AG04450 (cell line): ENCODE measurements around the gene CIITA. TPM values are rescaled to one million over a fixed set of nuclear protein-coding genes. Genes with fewer than 3 reads are reported as not detected.
"Not testable (repeated sequence)": the region's sequence is repeated elsewhere in the genome, so short reads cannot be mapped to it uniquely, and the experiment has no call there.

ENCODE experiments used
- CTCF ChIA-PET: fragments of 300-600, 350-600 bp; formaldehyde crosslinking; extraction: SDS; loops from one replicate; lab custom pipeline; 2022; ENCODE audit warnings: antibody characterized with exemption, inconsistent platforms; lab: Charles Lee
- POLR2A ChIA-PET: fragments of 350-600 bp; formaldehyde crosslinking; extraction: SDS; loops from one replicate; lab custom pipeline; 2021; ENCODE audit warnings: antibody characterized with exemption, inconsistent platforms; lab: Yijun Ruan, JAX
- DNase-seq: peaks from one replicate; pipeline ENCODE4 v3.0.0-alpha.2; 2011; ENCODE audit warnings: low read depth, low spot score
- H3K27ac ChIP-seq: one replicate; pipeline ENCODE4 v1.5.1; 2012; ENCODE audit warnings: low read depth, low read length, control low read depth
- H3K27me3 ChIP-seq: one replicate; pipeline ENCODE4 v1.6.0; 2012; ENCODE audit warnings: low read length; ENCODE audit not compliant: control insufficient read depth, insufficient read depth
- H3K4me3 ChIP-seq: 2 replicates; pipeline ENCODE4 v1.5.1; 2011; ENCODE audit warnings: mild to moderate bottlenecking, low read depth, low read length, control low read depth
- H3K9me3 ChIP-seq: 2 replicates; pipeline ENCODE4 v1.5.1; 2012; ENCODE audit warnings: low read length; ENCODE audit not compliant: control insufficient read depth, insufficient read depth
- polyA plus RNA-seq: library from polyadenylated mRNA; depleted of rRNA; stranded (reverse); fragments of >200 nt; gene quantifications from 2 replicates; pipeline ENCODE4 v1.2.3, GENCODE V29; 2011
- TF ChIP-seq, protein P1 (sequence below): IDR thresholded peaks from 2 replicates; pipeline ENCODE4 v1.5.1; 2011; ENCODE audit warnings: low read depth, low read length, control low read depth, inconsistent platforms

Gene CIITA
- polyA plus RNA-seq, 1 experiment, result 0.04 TPM

DNA sequence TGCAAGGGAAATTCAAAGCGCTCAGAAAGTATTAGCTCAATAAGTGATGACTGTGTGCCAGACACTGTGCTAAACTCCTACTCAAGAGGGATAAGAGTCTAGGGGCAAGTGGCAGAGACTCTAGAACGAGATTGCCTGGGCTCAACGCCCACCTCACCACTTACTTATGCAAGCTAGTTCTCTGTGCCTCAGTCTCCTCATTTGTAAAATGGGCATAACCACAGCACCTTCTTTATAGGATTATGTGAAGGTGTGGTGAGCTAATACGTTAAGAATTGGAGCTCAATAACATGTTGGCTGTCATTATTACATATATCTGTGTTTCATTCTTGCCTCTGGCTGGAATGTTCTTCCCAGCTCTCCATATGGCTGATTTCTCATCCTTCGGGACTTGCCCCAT is 49.9 kb downstream of the CIITA start:
- Histone ChIP-seq H3K27ac (no peak overlapping the region), H3K4me3 (no peak overlapping the region), H3K9me3 (no peaks in the 10 kb centered on the region; the same call in 1 of the 2 replicates), H3K27me3 (no peaks in the 10 kb centered on the region)
- CTCF ChIA-PET, result interaction anchor here (1.5 kb wide), 1 partner anchor 8 kb away, joined by 8 read pairs; no protein-coding TSS in a partner anchor
- DNase-seq, result no peak
- TF ChIP-seq, protein P1, sequence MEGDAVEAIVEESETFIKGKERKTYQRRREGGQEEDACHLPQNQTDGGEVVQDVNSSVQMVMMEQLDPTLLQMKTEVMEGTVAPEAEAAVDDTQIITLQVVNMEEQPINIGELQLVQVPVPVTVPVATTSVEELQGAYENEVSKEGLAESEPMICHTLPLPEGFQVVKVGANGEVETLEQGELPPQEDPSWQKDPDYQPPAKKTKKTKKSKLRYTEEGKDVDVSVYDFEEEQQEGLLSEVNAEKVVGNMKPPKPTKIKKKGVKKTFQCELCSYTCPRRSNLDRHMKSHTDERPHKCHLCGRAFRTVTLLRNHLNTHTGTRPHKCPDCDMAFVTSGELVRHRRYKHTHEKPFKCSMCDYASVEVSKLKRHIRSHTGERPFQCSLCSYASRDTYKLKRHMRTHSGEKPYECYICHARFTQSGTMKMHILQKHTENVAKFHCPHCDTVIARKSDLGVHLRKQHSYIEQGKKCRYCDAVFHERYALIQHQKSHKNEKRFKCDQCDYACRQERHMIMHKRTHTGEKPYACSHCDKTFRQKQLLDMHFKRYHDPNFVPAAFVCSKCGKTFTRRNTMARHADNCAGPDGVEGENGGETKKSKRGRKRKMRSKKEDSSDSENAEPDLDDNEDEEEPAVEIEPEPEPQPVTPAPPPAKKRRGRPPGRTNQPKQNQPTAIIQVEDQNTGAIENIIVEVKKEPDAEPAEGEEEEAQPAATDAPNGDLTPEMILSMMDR, result no peak
- POLR2A ChIA-PET, result no interaction called here

GRCh38 chr16:10927497-10928112 is 50.6 kb downstream of the CIITA start:
- ChIA-PET CTCF (interaction anchor here (1.5 kb wide), 1 partner anchor 9 kb away, joined by 8 read pairs; no protein-coding TSS in a partner anchor), POLR2A (no interaction called here)
- TF ChIP-seq, protein P1, result no peak
- no peak for DNase-seq
- no peak overlapping the region for H3K27ac ChIP-seq
- H3K9me3 ChIP-seq, result no peaks in the 10 kb centered on the region; the same call in 1 of the 2 replicates
- no peaks in the 10 kb centered on the region for H3K27me3 ChIP-seq
- H3K4me3 ChIP-seq, result no peak overlapping the region

DNA sequence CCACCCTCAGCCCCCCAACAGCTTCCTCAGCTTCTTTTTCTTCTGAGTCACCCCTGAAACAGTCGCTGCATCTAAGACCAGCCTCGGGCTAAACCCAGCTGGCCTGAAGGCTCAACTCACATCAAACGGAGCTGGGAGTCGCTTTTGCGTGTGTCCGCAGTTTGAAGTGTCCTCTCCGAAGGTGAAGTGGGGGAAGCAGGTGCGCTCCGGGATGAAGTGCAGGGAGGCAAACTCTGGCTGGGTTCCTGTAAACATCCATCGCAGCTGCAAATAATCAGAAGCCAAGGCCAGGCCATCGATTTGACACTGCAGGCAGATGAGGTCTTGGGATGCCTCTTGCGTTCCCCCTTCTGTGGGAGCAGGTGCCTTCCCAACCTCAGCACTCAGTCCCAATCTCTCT is 52.1 kb downstream of the CIITA start:
- POLR2A ChIA-PET, result not testable (repeated sequence)

GRCh38 chr16:10929853-10930754 is 53.1 kb downstream of the CIITA start:
- Histone ChIP-seq H3K27me3 (no peaks in the 10 kb centered on the region), H3K4me3 (no peak overlapping the region), H3K9me3 (no peaks in the 10 kb centered on the region), H3K27ac (no peak overlapping the region)
- ChIA-PET CTCF (no interaction called here), POLR2A (no interaction called here)
- TF ChIP-seq, protein P1, result no peak
- DNase-seq, result no peak

More for the DNA sequence above, 52.1 kb downstream of the CIITA start:
- not testable (repeated sequence) for H3K27ac ChIP-seq, H3K9me3 ChIP-seq, DNase-seq, H3K27me3 ChIP-seq, H3K4me3 ChIP-seq
- CTCF ChIA-PET, result interaction anchor here (1.0 kb wide), 1 partner anchor 10 kb away, joined by 3 read pairs; no protein-coding TSS in a partner anchor

DNA sequence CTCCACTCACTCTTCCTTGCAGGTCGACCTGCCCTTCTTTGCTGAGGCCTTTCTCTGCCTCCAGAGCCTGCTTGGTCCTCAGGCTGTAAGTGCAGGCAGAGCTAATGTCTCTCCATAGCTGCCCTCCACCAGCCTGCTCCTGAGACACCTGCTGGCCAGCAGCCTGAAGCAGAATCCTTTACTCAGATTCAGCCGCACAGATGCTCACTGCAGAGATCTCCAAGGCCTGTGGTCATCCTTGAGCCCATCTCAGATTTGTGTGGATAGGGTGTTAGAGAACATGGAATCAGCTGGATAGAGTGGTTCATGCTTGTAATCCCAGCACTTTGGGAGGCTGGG is 53.7 kb downstream of the CIITA start:
- H3K27ac ChIP-seq, result no peak overlapping the region
- POLR2A ChIA-PET, result interaction anchor here (0.5 kb wide), 1 partner anchor 97 kb away, joined by 3 read pairs; no protein-coding TSS in a partner anchor
- H3K27me3 ChIP-seq, result no peaks in the 10 kb centered on the region
- no peak overlapping the region for H3K4me3 ChIP-seq
- TF ChIP-seq, protein P1, result no peak
- H3K9me3 ChIP-seq, result no peaks in the 10 kb centered on the region
- CTCF ChIA-PET, result no interaction called here
- no peak for DNase-seq
